Measurements from ENCODE around the gene TGM2. TPM values are rescaled to one million over a fixed set of nuclear protein-coding genes. Genes with fewer than 3 reads are reported as not detected.

The TGM2 gene
- total RNA-seq, 1 donor from 2014 or later, result 141 TPM

GRCh38 chr20:38161412-38161774 is 3.7 kb downstream of the TGM2 start:
- DNase-seq (ENCODE audit: low read depth), result no peak

- no peak for DNase-seq (ENCODE audit: low read depth)
These were observed 4.9 kb downstream of the TGM2 start for GRCh38 chr20:38159957-38160756.

GRCh38 chr20:38159566-38159956 is 5.5 kb downstream of the TGM2 start:
- no peak for DNase-seq (ENCODE audit: low read depth)

GRCh38 chr20:38158701-38159351 is 6.2 kb downstream of the TGM2 start:
- DNase-seq (ENCODE audit: low read depth), result no peak

- no peak for DNase-seq (ENCODE audit: low read depth)
These were observed 7.2 kb downstream of the TGM2 start for GRCh38 chr20:38157635-38158495.

- peak; percentile 51 for DNase-seq (ENCODE audit: low read depth)
These were observed 8.0 kb downstream of the TGM2 start for GRCh38 chr20:38156888-38157634.

- no peak for DNase-seq (ENCODE audit: low read depth)
These were observed 8.8 kb downstream of the TGM2 start for GRCh38 chr20:38156280-38156679.

- no peak for DNase-seq (ENCODE audit: low read depth)
These were observed 9.3 kb downstream of the TGM2 start for GRCh38 chr20:38155811-38156210.

- DNase-seq (ENCODE audit: low read depth), result no peak
These were observed 11.7 kb downstream of the TGM2 start for GRCh38 chr20:38153401-38153800.

- DNase-seq (ENCODE audit: low read depth), result peak; percentile 91
These were observed 12.3 kb downstream of the TGM2 start for GRCh38 chr20:38152621-38153221.

GRCh38 chr20:38152175-38152620 is 12.9 kb downstream of the TGM2 start:
- peak; percentile 96 for DNase-seq (ENCODE audit: low read depth)

- no peak for DNase-seq (ENCODE audit: low read depth)
These were observed 13.6 kb downstream of the TGM2 start for GRCh38 chr20:38151455-38151854.

- DNase-seq (ENCODE audit: low read depth), result no peak
These were observed 14.5 kb downstream of the TGM2 start for GRCh38 chr20:38150335-38151170.

GRCh38 chr20:38148328-38149102 is 16.6 kb downstream of the TGM2 start:
- DNase-seq (ENCODE audit: low read depth), result no peak

- DNase-seq (ENCODE audit: low read depth), result no peak
These were observed 17.3 kb downstream of the TGM2 start for GRCh38 chr20:38147751-38148150.

GRCh38 chr20:38147163-38147562 is 17.9 kb downstream of the TGM2 start:
- no peak for DNase-seq (ENCODE audit: low read depth)

GRCh38 chr20:38146628-38147027 is 18.4 kb downstream of the TGM2 start:
- no peak for DNase-seq (ENCODE audit: low read depth)

GRCh38 chr20:38146156-38146555 is 18.9 kb downstream of the TGM2 start:
- DNase-seq (ENCODE audit: low read depth), result no peak

GRCh38 chr20:38145729-38146075 is 19.4 kb downstream of the TGM2 start:
- DNase-seq (ENCODE audit: low read depth), result no peak
